HG03060 (cell line): Measurements from ENCODE around the gene CD58.

ENCODE experiments used
- ATAC-seq: cut with Tn5 transposase; IDR thresholded peaks from one replicate; pipeline ENCODE4 v1.9.1; 2021; ENCODE audit warnings: low read depth, moderate number of reproducible peaks; ENCODE audit not compliant: unreplicated experiment

The CD58 gene

DNA sequence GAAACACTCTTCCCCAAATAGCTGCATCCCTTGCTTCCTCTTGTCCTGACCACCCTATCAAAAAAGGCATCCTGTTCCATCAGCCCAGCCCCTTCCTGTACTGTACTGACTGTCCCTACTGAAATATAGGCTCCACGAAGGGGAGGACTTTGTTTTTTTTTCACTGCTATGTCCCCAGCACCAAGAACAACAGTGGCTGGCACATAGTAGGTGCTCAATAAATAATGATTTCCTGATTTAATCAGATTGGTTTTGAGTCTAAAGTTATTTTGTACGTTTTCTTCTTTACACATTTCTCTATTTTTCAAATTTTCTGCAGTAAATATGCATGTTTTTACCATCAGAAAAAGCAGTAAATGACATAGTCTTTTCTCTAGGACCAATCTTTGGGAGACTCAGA lies 73.9 kb downstream of the CD58 start:
- no peak for ATAC-seq

DNA sequence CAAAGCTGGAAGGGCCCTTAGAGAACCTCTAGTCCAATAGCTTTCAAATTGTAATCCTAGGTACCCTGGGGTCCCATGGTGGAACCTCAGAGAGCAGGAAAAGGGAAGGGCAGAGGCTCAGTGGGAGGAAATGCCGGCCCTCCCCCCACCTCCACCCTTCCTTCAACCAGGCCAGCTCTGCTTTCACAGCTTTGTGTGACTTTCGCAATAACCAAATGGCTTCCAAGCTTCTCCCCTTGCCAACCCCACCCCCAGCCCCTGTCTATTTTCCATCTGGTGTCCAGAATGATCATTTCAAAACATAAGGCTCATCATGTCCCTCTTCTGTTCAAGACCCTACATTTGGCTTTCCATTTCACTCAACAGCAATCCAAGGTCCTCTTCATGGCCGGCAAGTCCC lies 74.4 kb downstream of the CD58 start:
- ATAC-seq: no peak

DNA sequence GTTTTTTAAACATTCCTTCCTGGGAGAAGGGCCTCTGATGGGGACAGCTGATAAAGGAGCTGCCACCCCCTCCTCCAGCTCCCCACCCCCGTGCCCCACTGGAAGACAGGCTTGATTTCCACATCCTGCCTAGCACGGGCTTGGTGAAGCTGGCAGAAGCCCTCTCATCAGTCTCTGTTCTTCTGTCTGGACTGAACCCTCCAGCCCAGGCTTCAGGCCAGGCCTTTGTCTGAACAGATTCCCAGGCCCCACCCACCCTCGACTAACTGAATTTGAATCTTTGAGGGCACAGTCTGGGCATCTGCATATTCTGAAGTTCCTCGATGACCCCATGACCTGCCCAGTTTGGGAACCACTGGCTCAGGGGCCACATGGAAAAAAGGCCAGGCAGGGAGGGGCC lies 75.3 kb downstream of the CD58 start:
- no peak for ATAC-seq

DNA sequence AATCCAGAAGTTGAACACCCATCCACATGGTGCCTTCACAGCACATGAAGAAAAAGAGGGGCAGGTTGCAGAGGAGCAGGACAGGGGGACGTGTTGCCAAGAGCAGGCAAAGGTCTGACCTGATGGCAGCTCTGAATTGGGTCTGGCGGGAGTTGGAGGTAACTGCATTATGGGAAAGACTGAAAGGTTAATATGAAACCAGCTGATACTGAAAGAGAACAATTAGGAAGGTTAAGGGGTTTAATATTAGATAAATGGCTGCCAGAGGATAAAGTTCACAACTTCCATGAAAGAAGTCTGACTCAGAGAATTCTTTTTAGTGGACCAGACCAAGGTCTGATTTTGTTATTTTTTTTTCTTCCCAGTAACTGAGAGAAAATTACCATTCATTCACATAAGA lies 76.1 kb downstream of the CD58 start:
- no peak for ATAC-seq

GRCh38 chr1:116494353-116494692 lies 76.5 kb downstream of the CD58 start:
- no peak for ATAC-seq

GRCh38 chr1:116493484-116494352 lies 77.1 kb downstream of the CD58 start:
- ATAC-seq: no peak

GRCh38 chr1:116493036-116493435 lies 77.8 kb downstream of the CD58 start:
- ATAC-seq: no peak

DNA sequence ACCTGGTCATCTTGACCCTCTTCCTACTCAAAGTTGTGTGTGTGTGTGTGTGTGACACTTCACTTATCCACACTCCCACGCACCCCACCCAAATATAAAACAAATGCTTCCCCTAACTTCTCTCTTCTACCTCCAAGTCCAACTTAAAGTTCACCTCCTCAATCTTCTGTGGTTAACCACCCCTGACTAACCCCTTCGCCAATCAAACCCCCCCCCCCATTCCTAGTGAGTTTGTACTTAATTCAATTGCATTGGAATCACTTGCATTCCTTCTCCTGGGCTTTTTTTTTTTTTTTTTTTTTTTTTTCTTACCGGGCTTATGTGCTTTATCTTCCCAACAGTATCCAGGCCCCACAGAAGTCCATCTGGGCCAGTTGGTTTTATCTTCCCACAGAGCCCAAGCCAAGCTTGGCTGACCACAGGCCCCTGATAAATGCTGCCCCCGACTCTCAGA lies 78.4 kb downstream of the CD58 start:
- no peak for ATAC-seq

GRCh38 chr1:116491700-116492357 lies 79.0 kb downstream of the CD58 start:
- no peak for ATAC-seq

GRCh38 chr1:116490588-116490987 lies 80.2 kb downstream of the CD58 start:
- ATAC-seq: no peak

GRCh38 chr1:116489231-116489697 lies 81.6 kb downstream of the CD58 start:
- ATAC-seq: peak; percentile 50

- ATAC-seq: no peak
Observed at GRCh38 chr1:116488071-116488470, 82.8 kb downstream of the CD58 start.

- no peak for ATAC-seq
Observed at GRCh38 chr1:116487583-116487982, 83.2 kb downstream of the CD58 start.

DNA sequence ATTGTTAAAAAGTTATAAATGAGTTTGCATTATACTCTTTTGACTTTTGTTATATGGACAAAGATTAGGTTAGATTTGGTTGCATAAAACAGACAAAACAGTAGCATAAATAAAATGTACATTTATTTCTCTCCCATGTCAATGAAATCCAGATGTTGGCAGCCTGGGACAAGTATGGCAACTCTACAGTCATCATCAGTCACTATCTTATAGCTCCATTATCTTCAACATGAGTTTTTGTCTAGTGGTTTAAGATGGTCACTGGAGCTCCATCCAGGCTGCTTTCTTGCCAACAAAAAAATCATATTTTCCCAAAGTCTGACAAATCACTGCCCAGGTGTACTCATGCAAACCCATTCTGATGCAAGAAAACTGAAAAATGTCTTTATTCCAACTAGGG lies 83.8 kb downstream of the CD58 start:
- ATAC-seq: no peak

- no peak for ATAC-seq
Observed at GRCh38 chr1:116486424-116486823, 84.4 kb downstream of the CD58 start.

DNA sequence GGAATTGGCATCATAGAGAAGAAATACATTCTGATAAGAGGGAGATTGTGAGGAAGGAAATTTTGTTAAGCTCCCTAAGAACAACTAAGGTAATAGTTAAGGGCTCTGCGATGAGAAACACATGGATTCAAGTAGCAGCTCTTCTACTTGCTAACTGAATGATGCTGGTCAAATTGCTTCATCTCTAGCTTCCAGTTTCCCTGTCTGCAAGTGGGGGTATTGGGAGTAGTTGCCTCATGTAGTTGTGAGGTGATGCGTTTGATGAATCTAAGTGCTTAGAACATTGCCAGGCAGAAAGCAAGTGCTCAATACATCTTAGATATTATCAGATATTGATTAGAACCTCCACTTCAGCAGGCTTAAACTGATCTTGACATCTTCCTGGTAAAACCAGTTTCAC lies 84.8 kb downstream of the CD58 start:
- no peak for ATAC-seq

- ATAC-seq: peak; percentile 45
Observed at GRCh38 chr1:116485071-116485735, 85.6 kb downstream of the CD58 start.

GRCh38 chr1:116483481-116484309 lies 87.1 kb downstream of the CD58 start:
- ATAC-seq: no peak

- no peak for ATAC-seq
Observed at GRCh38 chr1:116482490-116482889, 88.3 kb downstream of the CD58 start.

- no peak for ATAC-seq
Observed at GRCh38 chr1:116481934-116482333, 88.9 kb downstream of the CD58 start.

DNA sequence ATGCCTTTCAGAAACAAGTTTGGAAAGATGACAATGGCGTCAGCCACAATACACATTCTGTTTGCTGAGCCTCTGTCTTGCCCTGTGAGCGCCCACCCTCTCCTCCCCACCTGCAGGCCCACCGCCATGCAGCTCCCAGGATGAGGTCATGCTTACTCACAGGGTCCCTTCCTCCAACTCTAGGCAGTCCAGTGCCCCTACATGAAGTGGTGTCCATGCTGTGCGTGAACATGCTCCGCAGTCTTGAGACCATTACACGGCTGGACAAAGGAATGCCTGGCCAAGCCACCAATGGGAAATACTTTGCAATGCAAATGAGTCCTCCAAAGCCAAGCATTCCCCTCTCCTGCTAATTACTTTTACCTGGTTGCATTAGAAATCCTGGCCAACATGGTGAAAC lies 92.2 kb downstream of the CD58 start:
- no peak for ATAC-seq
